Hepatocyte (in vitro differentiated cells): ENCODE results near the gene FHOD3. TPM values are rescaled to one million over a fixed set of nuclear protein-coding genes. Genes with fewer than 3 reads are reported as not detected.

Experiments
- DNase-seq: peaks from one replicate; pipeline ENCODE4 v3.0.0-alpha.2; 2016; ENCODE audit warnings: low spot score
- H2AFZ ChIP-seq: fragments of 200-600 bp; sonication (generic); 2 replicates; pipeline ENCODE4 v1.6.0; 2016; ENCODE audit warnings: antibody characterized with exemption, mild to moderate bottlenecking
- H3K27ac ChIP-seq: fragments of 200-600 bp; sonication (generic); 2 replicates; pipeline ENCODE4 v1.5.1; 2016; ENCODE audit warnings: mild to moderate bottlenecking
- H3K27me3 ChIP-seq: fragments of 200-600 bp; sonication (generic); 2 replicates; pipeline ENCODE4 v1.6.1; 2016
- H3K36me3 ChIP-seq: fragments of 200-600 bp; sonication (generic); replicated peaks from 2 replicates; pipeline ENCODE4 v1.5.1; 2016; ENCODE audit warnings: low read depth; ENCODE audit not compliant: insufficient read depth
- H3K4me1 ChIP-seq: fragments of 200-600 bp; sonication (generic); 2 replicates; pipeline ENCODE4 v1.5.1; 2016; ENCODE audit warnings: mild to moderate bottlenecking, moderate library complexity; ENCODE audit not compliant: insufficient read depth
- H3K4me2 ChIP-seq: fragments of 200-600 bp; sonication (generic); 2 replicates; pipeline ENCODE4 v1.6.0; 2016
- H3K4me3 ChIP-seq: fragments of 200-600 bp; sonication (generic); 2 replicates; pipeline ENCODE4 v1.5.1; 2016; ENCODE audit warnings: mild to moderate bottlenecking
- H3K79me2 ChIP-seq: fragments of 200-600 bp; sonication (generic); 2 replicates; pipeline ENCODE4 v1.6.0; 2017; ENCODE audit warnings: mild to moderate bottlenecking
- H3K9me2 ChIP-seq: fragments of 200-600 bp; sonication (generic); replicated peaks from 2 replicates; pipeline ENCODE4 v1.6.0; 2017; ENCODE audit warnings: mild to moderate bottlenecking; ENCODE audit not compliant: insufficient read depth
- H3K9me3 ChIP-seq: fragments of 200-600 bp; sonication (generic); 2 replicates; pipeline ENCODE4 v1.5.1; 2016; ENCODE audit warnings: low read depth, mild to moderate bottlenecking
- H4K20me1 ChIP-seq: fragments of 200-600 bp; sonication (generic); 2 replicates; pipeline ENCODE4 v1.6.0; 2016; ENCODE audit warnings: mild to moderate bottlenecking; ENCODE audit not compliant: insufficient read depth, poor library complexity, severe bottlenecking
- EZH2 ChIP-seq: fragments of 200-600 bp; sonication (generic); IDR thresholded peaks from 2 replicates; pipeline ENCODE4 v1.6.1; 2016; ENCODE audit warnings: antibody characterized with exemption, mild to moderate bottlenecking, borderline replicate concordance
- EZH2phosphoT487 ChIP-seq: fragments of 200-600 bp; sonication (generic); IDR thresholded peaks from one replicate; pipeline ENCODE4 v1.6.1; 2018; ENCODE audit warnings: antibody characterized with exemption, mild to moderate bottlenecking, low read depth, moderate library complexity; ENCODE audit not compliant: unreplicated experiment, severe bottlenecking
- WGBS: methylation state at CpG from one replicate; pipeline ENCODE4 v1.1.6; 2016; ENCODE audit warnings: low lambda C conversion rate; ENCODE audit errors: missing lambda C conversion rate; 5-methylcytosine and 5-hydroxymethylcytosine counted together
- polyA plus RNA-seq: library from polyadenylated mRNA; unstranded; fragments of >200 nt; fragmentation: Nextera tagmentation; extraction: Ambion mirVana; gene quantifications from 2 replicates; pipeline ENCODE4 v1.2.1, GENCODE V29; 2016
- total RNA-seq: library from RNA; depleted of rRNA; stranded (reverse); fragments of >200 nt; gene quantifications from 2 replicates; pipeline ENCODE4 v1.2.3, GENCODE V29; 2014
- TF ChIP-seq, protein P1 (sequence below): fragments of 200-600 bp; sonication (generic); IDR thresholded peaks from 2 replicates; pipeline ENCODE4 v1.5.1; 2016; ENCODE audit warnings: antibody characterized with exemption, mild to moderate bottlenecking; ENCODE audit not compliant: poor library complexity

FHOD3 gene
- total and polyA plus RNA-seq, 2 experiments from 2014 or later = 1.7 to 2.7 TPM

- Histone ChIP-seq H3K36me3 (no peaks in the 10 kb centered on the region), H3K4me1 (no peaks in the 10 kb centered on the region), H3K27ac (no peak overlapping the region), H3K4me3 (no peak overlapping the region), H4K20me1 (no peaks in the 10 kb centered on the region), H3K79me2 (no peaks in the 10 kb centered on the region), H2AFZ (no peak overlapping the region), H3K27me3 (peaks cover 4% of the 10 kb centered on the region), H3K9me2 (no peaks in the 10 kb centered on the region), H3K9me3 (no peaks in the 10 kb centered on the region), H3K4me2 (no peak overlapping the region)
- TF ChIP-seq EZH2 = no peak
- TF ChIP-seq EZH2phosphoT487 = no peak
- TF ChIP-seq, protein P1, sequence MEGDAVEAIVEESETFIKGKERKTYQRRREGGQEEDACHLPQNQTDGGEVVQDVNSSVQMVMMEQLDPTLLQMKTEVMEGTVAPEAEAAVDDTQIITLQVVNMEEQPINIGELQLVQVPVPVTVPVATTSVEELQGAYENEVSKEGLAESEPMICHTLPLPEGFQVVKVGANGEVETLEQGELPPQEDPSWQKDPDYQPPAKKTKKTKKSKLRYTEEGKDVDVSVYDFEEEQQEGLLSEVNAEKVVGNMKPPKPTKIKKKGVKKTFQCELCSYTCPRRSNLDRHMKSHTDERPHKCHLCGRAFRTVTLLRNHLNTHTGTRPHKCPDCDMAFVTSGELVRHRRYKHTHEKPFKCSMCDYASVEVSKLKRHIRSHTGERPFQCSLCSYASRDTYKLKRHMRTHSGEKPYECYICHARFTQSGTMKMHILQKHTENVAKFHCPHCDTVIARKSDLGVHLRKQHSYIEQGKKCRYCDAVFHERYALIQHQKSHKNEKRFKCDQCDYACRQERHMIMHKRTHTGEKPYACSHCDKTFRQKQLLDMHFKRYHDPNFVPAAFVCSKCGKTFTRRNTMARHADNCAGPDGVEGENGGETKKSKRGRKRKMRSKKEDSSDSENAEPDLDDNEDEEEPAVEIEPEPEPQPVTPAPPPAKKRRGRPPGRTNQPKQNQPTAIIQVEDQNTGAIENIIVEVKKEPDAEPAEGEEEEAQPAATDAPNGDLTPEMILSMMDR = no peak
- no peak for DNase-seq
- 95% methylated on average over 8 of the region's 8 CpGs for WGBS
Measured at GRCh38 chr18:36274083-36274715, 23.3 kb upstream of the FHOD3 start.

GRCh38 chr18:36275561-36275960 lies 22.0 kb upstream of the FHOD3 start:
- 81% methylated on average over 1 of the region's 1 CpG for WGBS
- Histone ChIP-seq H3K79me2 (no peaks in the 10 kb centered on the region), H3K4me1 (no peaks in the 10 kb centered on the region), H3K4me2 (no peak overlapping the region), H3K9me3 (no peaks in the 10 kb centered on the region), H3K27ac (no peak overlapping the region), H3K36me3 (no peaks in the 10 kb centered on the region), H3K4me3 (no peak overlapping the region), H3K9me2 (no peaks in the 10 kb centered on the region), H4K20me1 (no peaks in the 10 kb centered on the region), H2AFZ (no peak overlapping the region), H3K27me3 (peaks cover 5% of the 10 kb centered on the region)
- TF ChIP-seq, protein P1 = no peak
- TF ChIP-seq EZH2phosphoT487 = no peak
- no peak for TF ChIP-seq EZH2
- DNase-seq = no peak

DNA sequence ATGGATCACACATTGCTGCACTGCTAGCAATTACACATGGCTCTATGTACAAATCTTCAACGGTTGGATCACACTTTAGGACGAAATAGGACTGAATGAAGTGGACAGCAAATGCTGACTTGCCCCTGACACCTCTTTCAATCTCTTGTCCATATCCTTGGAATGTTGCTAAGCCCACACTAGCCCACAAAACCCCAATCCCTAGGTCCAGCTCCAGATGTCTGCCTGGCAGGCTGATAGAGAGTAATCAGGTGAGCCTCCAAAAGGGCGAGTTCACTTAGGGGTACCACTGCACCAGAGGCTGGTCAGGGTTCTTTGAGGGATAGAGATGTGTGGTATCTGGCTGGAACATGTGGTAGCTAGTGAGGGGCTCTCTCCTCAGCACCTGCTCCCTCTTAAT lies 18.5 kb upstream of the FHOD3 start:
- Histone ChIP-seq H3K27ac (no peak overlapping the region), H3K4me1 (no peaks in the 10 kb centered on the region), H3K4me3 (no peak overlapping the region), H3K9me3 (no peaks in the 10 kb centered on the region), H3K79me2 (no peaks in the 10 kb centered on the region), H4K20me1 (no peaks in the 10 kb centered on the region), H2AFZ (no peak overlapping the region), H3K9me2 (no peaks in the 10 kb centered on the region), H3K4me2 (no peak overlapping the region), H3K36me3 (no peaks in the 10 kb centered on the region), H3K27me3 (peaks cover 5% of the 10 kb centered on the region)
- TF ChIP-seq EZH2phosphoT487 = no peak
- TF ChIP-seq, protein P1 = no peak
- TF ChIP-seq EZH2 = no peak
- no peak for DNase-seq
- WGBS = 78% methylated on average over 3 of the region's 3 CpGs
